Panc1 (cell line): Measurements from ENCODE around the gene PHLDA3. TPM values are rescaled to one million over a fixed set of nuclear protein-coding genes. Genes with fewer than 3 reads are reported as not detected.

Experiments
- ATAC-seq: fragments of 200-7000 bp; cut with Tn5 transposase; 2 replicates; pipeline ENCODE4 v1.9.1; 2020; ENCODE audit warnings: mild to moderate bottlenecking, moderate library complexity
- BruUV-seq: library from RNA; stranded (reverse); fragments of 400-500 nt; replicated peaks from 2 replicates; lab custom pipeline; 2021; lab: Mats Ljungman, UMichigan
- CTCF ChIA-PET: fragments of 300-600 bp; sonication (Branson Sonifier 250); formaldehyde crosslinking; loops from one replicate; lab custom pipeline; 2022; ENCODE audit warnings: antibody characterized with exemption; lab: Charles Lee
- POLR2A ChIA-PET: fragments of 300-600 bp; sonication (Branson Sonifier 250); formaldehyde crosslinking; loops from one replicate; lab custom pipeline; 2022; ENCODE audit warnings: antibody characterized with exemption; lab: Charles Lee
- DNase-seq: peaks from one replicate; pipeline ENCODE4 v3.0.0-alpha.2; 2010; ENCODE audit warnings: low read depth, low spot score
- H3K27ac ChIP-seq: 2 replicates; pipeline ENCODE4 v1.5.1; 2011; ENCODE audit warnings: mild to moderate bottlenecking, low read length, inconsistent platforms
- H3K27me3 ChIP-seq: fragments of 200-500 bp; sonication (Bioruptor generic); 2 replicates; pipeline ENCODE4 v1.6.0; 2014; ENCODE audit warnings: low read length, inconsistent platforms; ENCODE audit not compliant: control insufficient read depth, insufficient read depth
- H3K36me3 ChIP-seq: fragments of 200-500 bp; sonication (Bioruptor generic); 2 replicates; pipeline ENCODE4 v1.5.1; 2014; ENCODE audit warnings: inconsistent platforms, mild to moderate bottlenecking, low read length, moderate library complexity; ENCODE audit not compliant: control insufficient read depth, insufficient read depth
- H3K4me1 ChIP-seq: 2 replicates; pipeline ENCODE4 v1.5.1; 2011; ENCODE audit warnings: inconsistent platforms, mild to moderate bottlenecking, low read length, moderate library complexity; ENCODE audit not compliant: control insufficient read depth, insufficient read depth
- H3K4me3 ChIP-seq, 2 experiments: 2 replicates each; pipeline ENCODE4 v1.5.1; 2011 to 2012; ENCODE audit warnings: low read depth in 2 of 2, low read length in 2 of 2, mild to moderate bottlenecking in 2 of 2, inconsistent platforms in 1 of 2, moderate library complexity in 1 of 2
- H3K9me3 ChIP-seq: fragments of 200-500 bp; sonication (Bioruptor generic); 2 replicates; pipeline ENCODE4 v1.5.1; 2014; ENCODE audit warnings: low read depth, mild to moderate bottlenecking, inconsistent platforms, low read length, moderate library complexity; ENCODE audit not compliant: control insufficient read depth, insufficient read depth
- POLR2AphosphoS5 ChIP-seq: IDR thresholded peaks from 2 replicates; pipeline ENCODE4 v1.6.1; 2012; ENCODE audit warnings: mild to moderate bottlenecking, low read depth, low read length, moderate library complexity
- SIN3A ChIP-seq: IDR thresholded peaks from 2 replicates; pipeline ENCODE4 v1.6.1; 2012; ENCODE audit warnings: low read depth, mild to moderate bottlenecking, low read length, moderate library complexity, borderline replicate concordance; ENCODE audit not compliant: insufficient read depth
- TCF7L2 ChIP-seq: IDR thresholded peaks from 2 replicates; pipeline ENCODE4 v1.6.1; 2011; ENCODE audit warnings: mild to moderate bottlenecking, low read depth, low read length, inconsistent platforms
- in situ Hi-C: cut with HindIII; loops from 2 replicates; pipeline ENCODE4 v1.10.0; 2016; ENCODE audit warnings: low sequenced_read_pairs, low pct_unique_long_range_greater_than_20kb
- intact Hi-C: fragments of 100-400 bp; cut with micrococcal nuclease; formaldehyde crosslinking; loops from one replicate; pipeline ENCODE4 v1.10.0; 2022; ENCODE audit not compliant: unreplicated experiment
- total RNA-seq: library from RNA; stranded (reverse); gene quantifications from one replicate; pipeline ENCODE4 v1.2.1, GENCODE V29; 2021; ENCODE audit not compliant: unreplicated experiment
- TF ChIP-seq, protein P1 (sequence below), 2 experiments: IDR thresholded peaks; 2 replicates each; pipeline ENCODE4 v1.6.1; 2011 to 2012; ENCODE audit warnings: low read depth in 2 of 2, control low read depth in 1 of 2, low read length in 1 of 2, mild to moderate bottlenecking in 1 of 2, moderate library complexity in 1 of 2; ENCODE audit not compliant: insufficient read depth in 1 of 2
- TF ChIP-seq, protein P2 (sequence below): fragments of 450-650 bp; IDR thresholded peaks from 2 replicates; pipeline ENCODE4 v1.5.1; 2017; ENCODE audit warnings: mild to moderate bottlenecking

Gene PHLDA3
- total RNA-seq, 1 experiment from 2014 or later = 12.3 TPM

DNA sequence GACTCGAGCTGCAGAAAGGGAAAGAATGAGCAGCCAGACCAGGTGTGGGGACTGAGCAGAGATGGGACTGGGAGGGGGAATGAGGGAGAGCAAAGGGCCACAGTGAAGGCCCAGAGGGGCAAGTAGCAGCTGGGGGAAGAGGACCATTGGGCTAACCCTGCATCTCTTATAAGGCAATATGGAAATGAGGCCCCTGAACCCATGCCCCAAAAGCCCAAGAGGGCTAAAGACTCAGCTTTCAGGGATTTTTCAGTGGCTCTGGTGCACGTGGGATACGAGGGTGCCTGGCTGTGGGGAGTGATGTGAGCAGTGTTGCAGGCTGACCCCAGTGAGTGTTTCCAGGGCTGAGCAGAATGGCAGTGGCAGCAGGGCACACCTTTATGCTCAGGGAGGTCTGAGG lies 47.0 kb downstream of the PHLDA3 start:
- ChIA-PET POLR2A (no interaction called here), CTCF (interaction anchor here (0.6 to 1.7 kb wide), 2 partner anchors 14 to 26 kb away, joined by 3 to 5 read pairs; no protein-coding TSS in a partner anchor)
- no peak overlapping the region for H3K4me3 ChIP-seq
- no peaks in the 10 kb centered on the region for H3K9me3 ChIP-seq
- in situ Hi-C loops (no loop called here), intact Hi-C loops (no loop called here)
- TF ChIP-seq POLR2AphosphoS5 (no peak), TCF7L2 (no peak)
- TF ChIP-seq, protein P1, sequence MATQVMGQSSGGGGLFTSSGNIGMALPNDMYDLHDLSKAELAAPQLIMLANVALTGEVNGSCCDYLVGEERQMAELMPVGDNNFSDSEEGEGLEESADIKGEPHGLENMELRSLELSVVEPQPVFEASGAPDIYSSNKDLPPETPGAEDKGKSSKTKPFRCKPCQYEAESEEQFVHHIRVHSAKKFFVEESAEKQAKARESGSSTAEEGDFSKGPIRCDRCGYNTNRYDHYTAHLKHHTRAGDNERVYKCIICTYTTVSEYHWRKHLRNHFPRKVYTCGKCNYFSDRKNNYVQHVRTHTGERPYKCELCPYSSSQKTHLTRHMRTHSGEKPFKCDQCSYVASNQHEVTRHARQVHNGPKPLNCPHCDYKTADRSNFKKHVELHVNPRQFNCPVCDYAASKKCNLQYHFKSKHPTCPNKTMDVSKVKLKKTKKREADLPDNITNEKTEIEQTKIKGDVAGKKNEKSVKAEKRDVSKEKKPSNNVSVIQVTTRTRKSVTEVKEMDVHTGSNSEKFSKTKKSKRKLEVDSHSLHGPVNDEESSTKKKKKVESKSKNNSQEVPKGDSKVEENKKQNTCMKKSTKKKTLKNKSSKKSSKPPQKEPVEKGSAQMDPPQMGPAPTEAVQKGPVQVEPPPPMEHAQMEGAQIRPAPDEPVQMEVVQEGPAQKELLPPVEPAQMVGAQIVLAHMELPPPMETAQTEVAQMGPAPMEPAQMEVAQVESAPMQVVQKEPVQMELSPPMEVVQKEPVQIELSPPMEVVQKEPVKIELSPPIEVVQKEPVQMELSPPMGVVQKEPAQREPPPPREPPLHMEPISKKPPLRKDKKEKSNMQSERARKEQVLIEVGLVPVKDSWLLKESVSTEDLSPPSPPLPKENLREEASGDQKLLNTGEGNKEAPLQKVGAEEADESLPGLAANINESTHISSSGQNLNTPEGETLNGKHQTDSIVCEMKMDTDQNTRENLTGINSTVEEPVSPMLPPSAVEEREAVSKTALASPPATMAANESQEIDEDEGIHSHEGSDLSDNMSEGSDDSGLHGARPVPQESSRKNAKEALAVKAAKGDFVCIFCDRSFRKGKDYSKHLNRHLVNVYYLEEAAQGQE (IDR thresholded peaks at IDR 0.05; ENCODE audit: insufficient read depth in 1 of 2, low read depth in 2 of 2, low read length in 1 of 2) = no peak
- no TSS peak for BruUV-seq
- no peaks in the 10 kb centered on the region for H3K27me3 ChIP-seq
- H3K4me1 ChIP-seq = no peaks in the 10 kb centered on the region
- H3K36me3 ChIP-seq = no peaks in the 10 kb centered on the region
- ATAC-seq (no peak), DNase-seq (no peak)
- no peak overlapping the region for H3K27ac ChIP-seq

DNA sequence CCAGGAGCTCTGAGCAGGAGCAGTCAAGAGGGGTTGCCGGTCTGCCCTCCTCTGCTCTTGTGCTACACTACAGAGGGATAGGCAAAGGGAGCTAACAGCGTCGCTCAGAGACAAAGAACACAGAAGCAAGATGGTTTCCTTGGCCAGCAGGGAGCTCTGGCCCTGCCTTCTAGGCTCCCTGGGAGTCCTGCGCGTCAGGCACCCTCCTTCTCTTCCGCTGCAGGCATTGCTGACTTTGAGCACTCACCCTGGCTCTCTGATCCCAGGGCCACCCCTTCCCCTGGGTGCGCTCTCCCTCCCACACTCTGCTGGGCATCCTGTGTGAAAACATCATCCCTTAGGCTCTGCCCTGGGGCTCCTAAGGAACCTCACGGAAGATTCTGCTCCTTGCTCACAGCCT lies 47.9 kb downstream of the PHLDA3 start:
- Histone ChIP-seq H3K36me3 (no peaks in the 10 kb centered on the region), H3K9me3 (no peaks in the 10 kb centered on the region), H3K4me1 (no peaks in the 10 kb centered on the region), H3K27ac (no peak overlapping the region), H3K4me3 (no peak overlapping the region), H3K27me3 (no peaks in the 10 kb centered on the region; the same call in 1 of the 2 replicates)
- in situ Hi-C loops = no loop called here
- TF ChIP-seq POLR2AphosphoS5 (no peak), SIN3A (no peak), TCF7L2 (no peak)
- TF ChIP-seq, protein P1 (IDR thresholded peaks at IDR 0.05; ENCODE audit: insufficient read depth in 1 of 2, low read depth in 2 of 2, low read length in 1 of 2) = no peak
- TF ChIP-seq, protein P2, sequence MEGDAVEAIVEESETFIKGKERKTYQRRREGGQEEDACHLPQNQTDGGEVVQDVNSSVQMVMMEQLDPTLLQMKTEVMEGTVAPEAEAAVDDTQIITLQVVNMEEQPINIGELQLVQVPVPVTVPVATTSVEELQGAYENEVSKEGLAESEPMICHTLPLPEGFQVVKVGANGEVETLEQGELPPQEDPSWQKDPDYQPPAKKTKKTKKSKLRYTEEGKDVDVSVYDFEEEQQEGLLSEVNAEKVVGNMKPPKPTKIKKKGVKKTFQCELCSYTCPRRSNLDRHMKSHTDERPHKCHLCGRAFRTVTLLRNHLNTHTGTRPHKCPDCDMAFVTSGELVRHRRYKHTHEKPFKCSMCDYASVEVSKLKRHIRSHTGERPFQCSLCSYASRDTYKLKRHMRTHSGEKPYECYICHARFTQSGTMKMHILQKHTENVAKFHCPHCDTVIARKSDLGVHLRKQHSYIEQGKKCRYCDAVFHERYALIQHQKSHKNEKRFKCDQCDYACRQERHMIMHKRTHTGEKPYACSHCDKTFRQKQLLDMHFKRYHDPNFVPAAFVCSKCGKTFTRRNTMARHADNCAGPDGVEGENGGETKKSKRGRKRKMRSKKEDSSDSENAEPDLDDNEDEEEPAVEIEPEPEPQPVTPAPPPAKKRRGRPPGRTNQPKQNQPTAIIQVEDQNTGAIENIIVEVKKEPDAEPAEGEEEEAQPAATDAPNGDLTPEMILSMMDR = no peak
- POLR2A ChIA-PET = no interaction called here
- CTCF ChIA-PET = interaction anchor here (0.6 to 1.7 kb wide), 2 partner anchors 15 to 27 kb away, joined by 4 to 5 read pairs; no protein-coding TSS in a partner anchor
- DNase-seq = no peak
- ATAC-seq = no peak
- intact Hi-C loops = no loop called here
- no TSS peak for BruUV-seq
